Upper lobe of left lung (tissue), 6 donors: Measurements from ENCODE around the gene IL3RA. TPM values are rescaled to one million over a fixed set of nuclear protein-coding genes. Genes with fewer than 3 reads are reported as not detected.

Source experiments
- ATAC-seq, 2 donors: fragments of 200-7000 bp; cut with Tn5 transposase; one replicate each; pipeline ENCODE4 v1.9.1; 2022; ENCODE audit warnings: mild to moderate bottlenecking in 2 of 2, moderate library complexity in 2 of 2; ENCODE audit not compliant: low FRiP score in 2 of 2
- DNase-seq, 2 donors: peaks; one replicate each; pipeline ENCODE4 v3.0.0-alpha.2; 2019 to 2020
- H3K27ac ChIP-seq, 4 donors: fragments of 200-600 bp; sonication (generic); one replicate each; pipeline ENCODE4 v1.5.1; 2016 to 2019
- H3K27me3 ChIP-seq, 4 donors: fragments of 200-600 bp; sonication (generic); one replicate each; pipeline ENCODE4 v1.5.1; 2017 to 2019
- H3K36me3 ChIP-seq, 4 donors: fragments of 200-600 bp; sonication (generic); one replicate each; pipeline ENCODE4 v1.5.1; 2016 to 2019
- H3K4me1 ChIP-seq, 4 donors: fragments of 200-600 bp; sonication (generic); one replicate each; pipeline ENCODE4 v1.5.1; 2018 to 2019
- H3K4me3 ChIP-seq, 4 donors: fragments of 200-600 bp; sonication (generic); one replicate each; pipeline ENCODE4 v1.5.1; 2017 to 2019; ENCODE audit warnings: mild to moderate bottlenecking in 2 of 4, moderate library complexity in 1 of 4
- H3K9me3 ChIP-seq, 4 donors: fragments of 200-600 bp; sonication (generic); one replicate each; pipeline ENCODE4 v1.5.1; 2018 to 2019
- EP300 ChIP-seq, 4 donors: sonication (generic); formaldehyde crosslinking; IDR thresholded peaks; one replicate each; pipeline ENCODE4 v1.5.1; 2017; ENCODE audit warnings: antibody characterized with exemption in 4 of 4, control low read depth in 2 of 4
- POLR2A ChIP-seq, 4 donors: fragments of 450-650 bp; IDR thresholded peaks; one replicate each; pipeline ENCODE4 v1.5.1; 2016 to 2017; ENCODE audit warnings: antibody characterized with exemption in 4 of 4, mild to moderate bottlenecking in 2 of 4
- POLR2AphosphoS5 ChIP-seq, 2 donors: sonication (generic); formaldehyde crosslinking; IDR thresholded peaks; one replicate each; pipeline ENCODE4 v1.5.1; 2017; ENCODE audit warnings: antibody characterized with exemption in 2 of 2
- WGBS, 2 donors: methylation state at CpG; one replicate each; pipeline ENCODE4 v1.1.5; 2017 to 2018; 5-methylcytosine and 5-hydroxymethylcytosine counted together
- total RNA-seq, 6 donors: library from RNA; depleted of rRNA in 4 of 6; stranded (reverse); fragments of >200 nt in 4 of 6; gene quantifications; one replicate each; pipeline versions ENCODE4 v1.1.0 to v1.2.1, GENCODE V29; 2016 to 2021
- TF ChIP-seq, protein P1 (sequence below), 6 experiments: fragments of 450-650 bp in 4 of 6; fragments of 200-600 bp in 2 of 6; sonication (generic) in 2 of 6; IDR thresholded peaks; one replicate each; pipeline ENCODE4 v1.5.1; 2016 to 2019; ENCODE audit warnings: antibody characterized with exemption in 6 of 6
- donor health status: DM: no; HTN: no; CAD: no; lungs with moderate emphysema.
- donor health status: DM: no; HTN: yes; CAD: no; lungs with severe emphysema.

The IL3RA gene
- total RNA-seq, result 10 to 100 TPM in 5 of 6 donors, 1 to 10 TPM in 1; 8.8 to 62.3 (median 31.9) TPM

GRCh38 chrX:1336331-1336943 lies at the start of gene IL3RA:
Gene IL3RA, plus strand, starts transcription at chrX:1336785. Its CDS starts 4,981 bp downstream, at chrX:1341766.
- Histone ChIP-seq H3K36me3 (no peaks in the 10 kb centered on the region), H3K4me1 (peaks cover 0 to 4% (median 2%) of the 10 kb centered on the region in 4 donors), H3K27ac (peak within 1 kb of the TSS; percentile 65 to 81 (median 80)), H3K27me3 (no peaks in the 10 kb centered on the region), H3K9me3 (peaks cover 0 to 11% (median 6%) of the 10 kb centered on the region in 4 donors), H3K4me3 (peak within 1 kb of the TSS; percentile 34 to 52 (median 42))
- ATAC-seq, result peak; percentile 59 to 78
- WGBS, 2 donors, result 12 to 31% methylated on average over 13 to 14 of the region's 14 CpGs
- peak in 1 of 2 donors; percentile 80 for DNase-seq
- TF ChIP-seq, protein P1, sequence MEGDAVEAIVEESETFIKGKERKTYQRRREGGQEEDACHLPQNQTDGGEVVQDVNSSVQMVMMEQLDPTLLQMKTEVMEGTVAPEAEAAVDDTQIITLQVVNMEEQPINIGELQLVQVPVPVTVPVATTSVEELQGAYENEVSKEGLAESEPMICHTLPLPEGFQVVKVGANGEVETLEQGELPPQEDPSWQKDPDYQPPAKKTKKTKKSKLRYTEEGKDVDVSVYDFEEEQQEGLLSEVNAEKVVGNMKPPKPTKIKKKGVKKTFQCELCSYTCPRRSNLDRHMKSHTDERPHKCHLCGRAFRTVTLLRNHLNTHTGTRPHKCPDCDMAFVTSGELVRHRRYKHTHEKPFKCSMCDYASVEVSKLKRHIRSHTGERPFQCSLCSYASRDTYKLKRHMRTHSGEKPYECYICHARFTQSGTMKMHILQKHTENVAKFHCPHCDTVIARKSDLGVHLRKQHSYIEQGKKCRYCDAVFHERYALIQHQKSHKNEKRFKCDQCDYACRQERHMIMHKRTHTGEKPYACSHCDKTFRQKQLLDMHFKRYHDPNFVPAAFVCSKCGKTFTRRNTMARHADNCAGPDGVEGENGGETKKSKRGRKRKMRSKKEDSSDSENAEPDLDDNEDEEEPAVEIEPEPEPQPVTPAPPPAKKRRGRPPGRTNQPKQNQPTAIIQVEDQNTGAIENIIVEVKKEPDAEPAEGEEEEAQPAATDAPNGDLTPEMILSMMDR (IDR thresholded peaks at IDR 0.05), result no peak
- TF ChIP-seq POLR2AphosphoS5 (IDR thresholded peaks at IDR 0.05), result peak in 1 of 2 donors; percentile 37
- peak in 2 of 4 donors; percentile 27 to 28 for TF ChIP-seq EP300 (IDR thresholded peaks at IDR 0.05)
- peak in 2 of 4 donors; percentile 30 to 42 for TF ChIP-seq POLR2A (IDR thresholded peaks at IDR 0.05)

GRCh38 chrX:1289535-1289934 lies 47.0 kb upstream of the IL3RA start:
- Histone ChIP-seq H3K27ac (no peak overlapping the region), H3K36me3 (no peaks in the 10 kb centered on the region), H3K9me3 (no peaks in the 10 kb centered on the region), H3K27me3 (no peaks in the 10 kb centered on the region), H3K4me1 (no peaks in the 10 kb centered on the region), H3K4me3 (no peak overlapping the region)
- ATAC-seq (no peak), DNase-seq (no peak)
- WGBS, 2 donors, result 84 to 92% methylated on average over 1 of the region's 1 CpG
- TF ChIP-seq POLR2AphosphoS5 (IDR thresholded peaks at IDR 0.05) (no peak), EP300 (IDR thresholded peaks at IDR 0.05) (no peak)
- TF ChIP-seq, protein P1 (IDR thresholded peaks at IDR 0.05), result no peak

DNA sequence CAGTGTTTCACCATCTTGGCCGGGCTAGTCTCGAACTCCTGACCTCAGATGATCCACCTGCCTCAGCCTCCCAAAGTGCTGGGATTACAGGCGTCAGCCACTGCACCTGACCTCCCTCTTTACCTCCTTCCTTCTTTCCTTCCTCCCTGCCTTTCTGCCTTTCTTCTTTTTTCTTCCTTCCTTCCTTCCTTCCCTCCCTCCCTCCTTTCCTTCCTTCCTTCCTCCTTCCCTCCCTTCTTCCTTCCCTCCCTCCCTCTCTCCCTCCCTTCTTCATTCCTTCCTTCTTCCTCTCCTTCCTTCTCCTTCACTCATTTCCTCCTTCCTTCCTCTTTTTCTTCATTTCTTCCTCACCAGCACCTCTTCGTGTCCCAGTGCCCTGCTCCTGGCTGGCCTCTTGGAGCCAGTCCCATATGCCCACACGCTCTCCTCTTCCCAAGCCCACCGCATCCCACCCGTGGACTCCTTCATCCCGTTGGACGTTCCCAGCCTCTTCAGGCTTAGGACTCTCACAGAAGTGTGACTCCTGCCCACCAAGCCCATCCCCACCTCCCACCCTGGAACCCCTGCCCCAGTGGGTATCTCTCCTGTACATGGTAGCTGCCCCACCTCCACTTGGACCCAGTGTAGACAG lies 45.4 kb upstream of the IL3RA start:
- Histone ChIP-seq H3K27ac (no peak overlapping the region), H3K9me3 (no peaks in the 10 kb centered on the region), H3K4me1 (no peaks in the 10 kb centered on the region), H3K36me3 (no peaks in the 10 kb centered on the region), H3K27me3 (no peaks in the 10 kb centered on the region), H3K4me3 (no peak overlapping the region)
- no peak for DNase-seq
- no peak for ATAC-seq
- TF ChIP-seq POLR2AphosphoS5 (IDR thresholded peaks at IDR 0.05) (no peak), POLR2A (IDR thresholded peaks at IDR 0.05) (no peak), EP300 (IDR thresholded peaks at IDR 0.05) (no peak)
- TF ChIP-seq, protein P1 (IDR thresholded peaks at IDR 0.05), result no peak
- WGBS, 2 donors, result 89 to 93% methylated on average over 9 of the region's 9 CpGs

DNA sequence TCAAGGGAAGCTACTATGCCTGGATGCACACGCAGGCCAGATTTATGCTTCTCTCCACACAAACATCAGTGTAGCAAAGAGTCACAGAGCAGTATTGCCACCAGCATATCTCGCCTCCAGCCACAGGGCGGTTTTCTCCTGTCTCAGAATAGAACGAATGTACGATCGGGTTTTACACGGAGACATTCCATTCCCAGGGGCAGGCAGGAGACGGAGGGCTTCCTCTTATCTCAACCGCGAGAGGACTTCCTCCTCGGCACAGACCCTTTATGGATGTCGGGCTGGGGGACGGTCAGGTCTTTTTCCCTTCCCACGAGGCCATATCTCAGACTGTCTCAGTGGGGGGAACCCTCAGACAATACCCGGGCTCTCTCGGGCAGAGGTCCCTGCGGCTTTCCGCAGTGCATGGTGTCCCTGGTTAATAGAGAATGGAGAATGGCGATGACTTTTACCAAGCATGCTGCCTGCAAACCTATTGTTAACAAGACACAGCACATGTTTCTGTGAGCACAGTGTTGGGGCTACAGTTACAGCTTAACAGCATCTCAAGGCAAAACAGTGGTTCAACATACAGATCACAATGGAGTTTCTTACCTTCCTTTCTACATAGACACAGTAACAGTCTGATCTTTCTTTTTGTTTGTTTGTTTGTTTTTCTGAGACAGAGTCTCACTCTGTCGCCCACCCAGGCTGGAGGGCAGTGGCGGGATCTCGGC lies 43.9 kb upstream of the IL3RA start:
- DNase-seq (no peak), ATAC-seq (no peak)
- no peak overlapping the region for H3K4me3 ChIP-seq
- no peak overlapping the region for H3K27ac ChIP-seq
- WGBS, 2 donors, result 30 to 52% methylated on average over 6 to 22 of the region's 22 CpGs
- no peaks in the 10 kb centered on the region for H3K4me1 ChIP-seq
- TF ChIP-seq POLR2AphosphoS5 (IDR thresholded peaks at IDR 0.05) (no peak), EP300 (IDR thresholded peaks at IDR 0.05) (no peak), POLR2A (IDR thresholded peaks at IDR 0.05) (no peak)
- TF ChIP-seq, protein P1 (IDR thresholded peaks at IDR 0.05), result no peak
- no peaks in the 10 kb centered on the region for H3K36me3 ChIP-seq
- H3K27me3 ChIP-seq, result no peaks in the 10 kb centered on the region
- H3K9me3 ChIP-seq, result no peaks in the 10 kb centered on the region
